Subcutaneous adipose tissue (tissue), 4 donors: ENCODE data around the gene C1orf74. TPM values are rescaled to one million over a fixed set of nuclear protein-coding genes. Genes with fewer than 3 reads are reported as not detected.

Experiments used
- total RNA-seq, 4 donors: library from RNA; depleted of rRNA; stranded (reverse); fragments of >200 nt; gene quantifications; one replicate each; pipeline ENCODE4 v1.1.0, GENCODE V29; 2016
- TF ChIP-seq, protein P1 (sequence below): fragments of 450-650 bp; IDR thresholded peaks from one replicate; pipeline ENCODE4 v1.5.1; 2016; ENCODE audit warnings: low read depth, mild to moderate bottlenecking, control low read depth, antibody characterized with exemption, moderate library complexity

Gene C1orf74
- total RNA-seq, 4 donors from 2014 or later: 1.1 to 2.0 (median 1.4) TPM

DNA sequence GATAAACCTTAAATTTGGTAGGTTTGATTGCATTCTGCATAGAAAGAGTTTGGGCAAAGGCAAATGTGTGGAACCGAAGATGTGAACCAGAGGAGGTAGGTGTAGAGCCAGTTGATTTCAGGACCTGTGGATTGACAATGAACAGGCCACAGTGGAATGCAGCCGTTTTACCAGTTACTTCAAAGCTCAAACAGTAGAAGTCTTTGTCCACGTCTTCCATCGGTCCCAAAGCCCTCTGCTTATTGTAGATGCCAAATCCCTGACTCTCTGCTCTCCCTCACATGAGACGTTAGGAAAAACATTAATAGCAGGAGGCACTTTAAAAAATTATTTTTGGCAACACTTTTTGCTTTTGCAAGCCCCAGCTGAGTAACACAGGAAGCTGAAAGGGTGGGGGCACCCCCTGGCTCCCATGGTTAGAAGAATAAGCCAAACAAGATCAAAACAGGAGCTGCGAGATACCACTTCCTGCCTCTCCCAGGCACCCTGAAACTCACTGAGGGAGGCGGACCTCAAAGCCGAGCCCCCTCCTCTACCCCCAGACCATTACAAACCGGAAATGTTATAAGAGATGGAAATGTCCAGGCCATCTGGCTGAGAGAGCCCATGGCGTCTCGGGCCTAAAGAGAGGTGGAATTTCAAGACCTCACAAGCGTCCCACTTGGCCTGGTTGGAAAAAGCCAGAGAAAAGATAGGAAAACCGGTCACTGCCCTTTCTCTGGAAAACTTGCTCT is 15.0 kb downstream of the C1orf74 start:
- TF ChIP-seq, protein P1, sequence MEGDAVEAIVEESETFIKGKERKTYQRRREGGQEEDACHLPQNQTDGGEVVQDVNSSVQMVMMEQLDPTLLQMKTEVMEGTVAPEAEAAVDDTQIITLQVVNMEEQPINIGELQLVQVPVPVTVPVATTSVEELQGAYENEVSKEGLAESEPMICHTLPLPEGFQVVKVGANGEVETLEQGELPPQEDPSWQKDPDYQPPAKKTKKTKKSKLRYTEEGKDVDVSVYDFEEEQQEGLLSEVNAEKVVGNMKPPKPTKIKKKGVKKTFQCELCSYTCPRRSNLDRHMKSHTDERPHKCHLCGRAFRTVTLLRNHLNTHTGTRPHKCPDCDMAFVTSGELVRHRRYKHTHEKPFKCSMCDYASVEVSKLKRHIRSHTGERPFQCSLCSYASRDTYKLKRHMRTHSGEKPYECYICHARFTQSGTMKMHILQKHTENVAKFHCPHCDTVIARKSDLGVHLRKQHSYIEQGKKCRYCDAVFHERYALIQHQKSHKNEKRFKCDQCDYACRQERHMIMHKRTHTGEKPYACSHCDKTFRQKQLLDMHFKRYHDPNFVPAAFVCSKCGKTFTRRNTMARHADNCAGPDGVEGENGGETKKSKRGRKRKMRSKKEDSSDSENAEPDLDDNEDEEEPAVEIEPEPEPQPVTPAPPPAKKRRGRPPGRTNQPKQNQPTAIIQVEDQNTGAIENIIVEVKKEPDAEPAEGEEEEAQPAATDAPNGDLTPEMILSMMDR: no peak

DNA sequence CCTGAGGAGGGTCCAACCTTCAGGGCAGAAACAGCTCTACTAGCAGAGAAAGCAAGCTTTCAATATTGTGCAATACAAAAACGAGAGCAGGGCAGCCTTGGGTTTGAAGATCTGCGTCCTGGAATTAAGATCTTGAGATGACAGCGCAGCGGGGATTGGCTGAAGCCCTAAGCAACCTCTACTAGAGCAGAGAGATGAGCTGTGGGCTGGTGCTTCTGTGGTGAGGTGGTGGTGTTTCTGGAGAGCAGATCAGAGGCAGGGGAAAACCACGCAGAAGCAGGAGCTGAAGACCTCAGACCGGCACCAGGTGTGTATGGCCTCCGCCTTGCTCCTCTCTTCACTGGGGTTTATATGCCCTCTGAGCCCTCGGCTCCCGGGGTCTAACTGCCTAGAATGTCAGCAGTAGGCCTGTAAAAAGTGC is 16.0 kb downstream of the C1orf74 start:
- TF ChIP-seq, protein P1: no peak

DNA sequence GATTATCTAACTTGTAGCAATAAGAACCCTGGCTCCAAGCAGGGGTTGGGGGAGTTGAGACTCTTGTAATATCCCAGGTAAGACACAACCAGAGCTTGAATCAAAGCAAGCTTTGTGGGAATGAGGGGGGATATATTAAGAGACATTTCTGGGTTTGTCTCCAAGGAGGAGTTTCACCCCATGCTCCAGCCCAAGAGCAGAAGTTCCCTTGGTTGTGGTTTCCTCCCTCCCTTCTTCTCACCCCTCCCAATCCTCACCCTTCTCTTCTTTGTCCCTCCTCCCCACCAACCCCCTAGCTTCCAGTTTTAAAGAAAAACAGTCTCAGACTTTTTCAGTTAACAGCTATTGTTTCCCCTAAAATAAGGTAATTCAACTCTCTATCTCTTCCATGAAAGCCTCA is 16.7 kb downstream of the C1orf74 start:
- TF ChIP-seq, protein P1: no peak

DNA sequence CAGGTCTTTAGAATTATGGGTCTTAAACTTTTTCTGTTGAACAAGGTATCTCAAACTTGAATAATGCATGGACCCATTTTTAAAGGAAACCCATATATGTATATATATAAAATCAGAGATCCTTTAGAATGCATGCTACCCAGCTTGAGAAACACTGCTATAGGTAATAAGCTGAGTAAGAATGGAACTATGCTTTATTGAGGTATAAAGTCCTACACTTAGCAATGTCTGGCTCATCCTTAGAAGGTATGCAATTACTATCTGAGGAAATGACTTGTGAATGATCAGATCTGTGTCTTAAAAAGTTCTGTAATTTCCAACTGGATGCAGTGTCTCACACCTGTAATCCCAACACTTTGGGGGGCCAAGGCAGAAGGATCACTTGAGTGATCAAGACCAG is 17.3 kb downstream of the C1orf74 start:
- TF ChIP-seq, protein P1: no peak

DNA sequence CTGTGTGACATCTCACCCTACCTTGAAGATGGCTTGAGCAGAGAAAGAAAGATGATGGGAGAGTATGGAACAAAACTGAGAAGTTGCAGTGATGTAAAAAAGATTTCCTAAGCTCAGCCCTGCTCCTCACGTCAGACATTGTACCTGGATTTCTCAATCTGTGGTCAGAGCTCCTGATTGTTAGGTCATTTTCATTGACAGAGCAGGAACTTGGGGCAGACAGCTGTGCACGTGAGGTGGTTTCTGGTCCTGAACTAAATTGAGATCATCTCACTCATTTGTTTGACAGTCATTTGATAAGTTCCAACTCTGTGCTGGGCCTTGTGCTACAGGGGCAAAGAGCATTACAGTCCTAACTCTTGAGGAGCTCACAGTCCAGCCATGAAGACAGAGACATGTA is 18.3 kb downstream of the C1orf74 start:
- TF ChIP-seq, protein P1: no peak

DNA sequence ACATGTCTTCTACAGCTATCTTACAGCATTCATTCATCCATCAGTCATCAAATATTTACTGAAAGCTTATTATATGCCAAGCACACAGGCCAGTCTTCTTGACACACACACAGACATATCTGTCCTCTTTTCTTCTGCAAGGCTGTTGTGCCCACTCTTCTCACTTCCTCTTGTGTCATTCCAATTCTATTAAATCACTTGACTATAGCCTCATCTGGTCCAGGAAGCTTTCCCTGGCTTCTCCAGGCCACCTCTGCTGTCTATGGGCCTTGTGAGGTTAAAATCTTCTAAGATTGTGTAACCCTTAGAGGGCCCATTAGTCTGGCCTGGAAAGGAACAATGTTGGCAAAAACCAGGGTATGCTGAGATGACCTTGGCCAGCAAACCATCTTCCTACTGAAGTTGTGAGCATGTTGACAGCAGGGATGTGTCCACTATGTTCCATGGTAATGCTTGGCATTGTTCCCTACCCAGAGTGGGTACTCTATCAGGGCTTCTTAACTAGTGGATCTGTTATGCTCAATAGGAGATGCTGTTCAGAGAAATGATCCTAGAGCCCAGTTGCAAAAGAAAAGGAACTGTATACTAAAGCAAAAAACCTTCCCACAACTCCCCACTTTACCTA is 23.2 kb downstream of the C1orf74 start:
- TF ChIP-seq, protein P1: no peak

DNA sequence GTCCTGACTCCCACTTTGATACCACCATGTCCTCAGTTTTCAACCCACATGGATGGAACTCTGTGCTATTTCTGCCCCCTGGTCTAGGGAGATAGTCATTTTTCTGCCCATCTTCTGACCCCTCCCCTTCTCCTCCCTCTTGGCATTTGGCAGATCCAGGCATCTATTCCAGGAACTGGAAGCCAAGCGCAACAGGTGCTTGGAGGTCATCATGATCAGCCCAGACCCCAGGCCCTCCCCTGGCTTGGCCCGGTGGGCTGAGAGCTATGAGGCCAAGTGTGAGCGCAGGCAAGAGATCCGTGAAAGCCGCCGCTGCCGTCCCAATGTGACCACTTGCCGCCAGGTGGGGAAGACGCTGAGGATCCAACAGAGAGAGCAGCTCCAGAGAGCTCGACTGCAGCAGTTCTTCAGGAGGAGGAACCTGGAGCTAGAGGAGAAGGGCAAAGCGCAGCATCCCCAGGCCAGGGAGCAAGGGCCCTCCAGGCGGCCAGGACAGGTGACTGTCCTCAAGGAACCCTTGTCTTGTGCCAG is 24.5 kb downstream of the C1orf74 start:
- TF ChIP-seq, protein P1: no peak
